ENCODE results near the gene HACL1.
"Not testable (repeated sequence)": the region's sequence is repeated elsewhere in the genome, so short reads cannot be mapped to it uniquely, and the experiment has no call there.

Gene HACL1

DNA sequence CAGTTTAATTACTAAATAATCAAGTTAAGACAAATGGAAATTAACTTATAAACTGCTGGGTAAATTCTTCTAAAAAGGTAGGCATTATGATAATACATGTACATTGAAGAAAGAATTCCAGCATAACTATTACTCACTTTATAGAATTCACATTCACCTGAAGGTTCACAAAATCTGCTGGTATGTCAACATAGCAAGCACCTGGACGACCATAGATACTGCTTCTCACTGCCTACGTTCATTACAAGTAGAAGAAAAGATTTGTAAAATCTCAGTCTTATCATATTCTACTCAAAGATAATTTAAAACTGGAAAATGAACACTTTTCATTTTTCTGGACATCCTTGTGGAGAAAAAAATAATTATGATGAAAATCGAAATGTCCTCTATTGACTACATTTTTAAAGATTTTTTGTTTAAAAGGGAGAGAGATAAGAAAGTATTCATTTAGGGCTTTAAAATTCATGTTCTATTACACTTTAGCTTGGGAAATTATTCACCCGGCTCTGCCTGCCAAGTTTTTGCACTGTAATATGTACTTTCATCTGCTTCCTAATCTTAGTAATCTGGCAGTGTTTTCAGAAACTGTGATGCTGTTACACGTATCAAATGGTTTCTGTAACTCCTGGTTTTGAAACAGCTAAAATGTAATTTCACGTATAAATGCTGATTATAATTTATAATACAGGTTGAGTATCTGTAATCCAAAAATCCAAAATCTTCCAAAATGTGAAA lies 16.1 kb downstream of the HACL1 start:
- in situ Hi-C loops (cut with HindIII; ENCODE audit: low sequenced_read_pairs) = no loop called here

DNA sequence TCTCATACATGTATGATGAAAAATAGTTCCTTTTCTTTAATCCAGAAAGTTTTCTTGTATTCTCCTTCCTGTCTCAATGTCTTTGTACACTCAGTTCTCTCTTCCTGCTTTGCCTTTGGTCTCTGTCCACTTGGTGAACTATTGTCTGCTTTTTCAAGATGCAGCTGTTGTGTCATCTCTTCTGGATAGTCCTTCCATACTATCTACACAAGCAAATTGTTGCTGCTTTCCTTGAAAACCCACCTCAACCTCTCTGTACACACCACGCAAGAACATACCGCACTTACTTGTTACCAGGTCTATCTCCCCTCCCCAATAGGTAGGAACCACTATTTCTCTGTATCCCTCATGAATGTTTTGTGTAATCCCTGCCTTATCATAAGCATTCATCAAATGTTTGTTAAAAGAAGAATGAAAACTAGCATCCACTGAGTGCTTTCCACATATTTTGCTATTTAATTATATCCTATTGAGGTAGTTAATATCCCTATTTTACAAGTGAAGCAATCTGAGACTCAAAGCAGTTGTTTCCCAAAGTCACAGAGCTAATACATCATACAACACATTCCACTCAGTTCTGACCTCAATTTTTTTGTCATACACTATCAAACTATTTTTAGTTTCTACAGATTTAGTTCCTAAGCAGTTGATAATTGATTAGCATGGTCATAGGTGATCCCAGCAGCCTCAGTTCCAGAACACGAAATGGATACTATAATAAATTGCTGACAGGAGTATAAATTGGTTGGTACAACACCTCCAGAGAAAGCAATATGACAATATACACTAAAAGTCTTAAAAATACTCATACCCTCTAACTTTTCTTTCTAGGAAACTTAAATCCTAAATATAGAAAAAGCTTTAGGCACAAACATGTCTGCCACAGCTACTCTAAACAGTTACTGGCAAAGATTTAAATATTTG lies 19.6 kb downstream of the HACL1 start:
- in situ Hi-C loops (cut with HindIII; ENCODE audit: low sequenced_read_pairs) = no loop called here

DNA sequence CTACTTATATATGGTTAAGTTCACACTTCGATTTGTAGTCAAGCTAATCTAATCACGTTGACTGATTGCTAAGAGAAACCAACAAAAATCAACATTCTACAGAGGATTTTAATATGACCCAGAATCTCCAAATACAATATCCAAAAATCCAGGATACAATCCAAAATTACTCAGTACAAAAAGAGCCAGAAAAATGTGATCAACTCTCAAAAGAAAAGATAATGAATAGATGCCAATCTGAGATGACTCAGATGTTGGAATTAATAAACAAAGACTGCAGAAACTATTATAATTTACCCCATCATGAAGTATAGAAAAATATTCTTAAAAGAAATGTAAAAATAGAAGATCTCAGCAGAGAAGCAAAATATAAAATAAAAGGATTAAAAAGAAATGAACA lies 22.3 kb downstream of the HACL1 start:
- in situ Hi-C loops (cut with HindIII; ENCODE audit: low sequenced_read_pairs) = no loop called here

DNA sequence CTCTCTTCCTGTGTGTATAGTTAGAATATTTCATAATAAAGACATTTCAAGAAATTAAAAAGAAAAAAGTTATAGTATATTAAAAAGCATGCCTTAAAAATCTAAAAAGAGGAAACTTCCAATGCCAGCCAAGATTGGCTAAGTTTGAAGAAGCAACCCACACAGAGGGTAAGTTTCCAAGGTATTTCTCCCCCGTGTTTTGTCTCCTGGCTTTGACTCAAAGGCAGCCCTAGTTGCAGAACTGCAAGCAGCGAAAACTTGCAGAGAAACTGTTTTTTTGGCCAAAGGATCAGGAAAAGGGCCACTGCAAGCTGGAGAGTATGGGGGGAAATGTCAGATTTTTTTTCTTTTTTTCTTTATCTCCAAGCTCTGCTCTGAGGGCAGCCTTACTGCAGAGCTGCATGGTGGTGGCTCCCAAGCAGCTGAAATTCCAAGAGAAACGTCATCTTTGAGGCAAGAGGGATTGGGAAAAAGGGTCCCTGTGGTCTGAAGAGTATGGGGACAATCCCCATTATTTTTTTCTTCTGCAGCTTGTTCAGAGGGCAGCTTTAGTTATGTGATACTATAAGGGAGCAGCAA lies 23.0 kb downstream of the HACL1 start:
- in situ Hi-C loops (cut with HindIII; ENCODE audit: low sequenced_read_pairs) = no loop called here

DNA sequence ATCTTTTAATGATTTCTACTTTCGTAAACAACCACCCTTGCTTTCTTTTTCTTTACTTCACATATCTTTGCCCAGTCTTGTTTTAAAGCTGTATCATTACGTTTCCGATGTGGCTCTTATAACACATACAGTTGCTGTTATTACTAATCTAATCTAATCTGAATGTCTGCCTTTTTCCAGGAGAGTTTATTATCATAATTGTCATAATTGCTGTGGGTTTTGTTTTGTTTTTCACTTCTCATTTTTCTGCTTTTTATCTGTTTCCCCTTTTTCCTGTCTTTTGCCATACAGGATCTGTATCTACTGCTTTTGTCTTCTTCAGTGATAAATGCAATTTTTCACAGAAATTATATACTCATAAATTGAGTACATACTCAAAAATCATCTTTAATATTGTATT lies 24.9 kb downstream of the HACL1 start:
- in situ Hi-C loops (cut with HindIII; ENCODE audit: low sequenced_read_pairs) = no loop called here

DNA sequence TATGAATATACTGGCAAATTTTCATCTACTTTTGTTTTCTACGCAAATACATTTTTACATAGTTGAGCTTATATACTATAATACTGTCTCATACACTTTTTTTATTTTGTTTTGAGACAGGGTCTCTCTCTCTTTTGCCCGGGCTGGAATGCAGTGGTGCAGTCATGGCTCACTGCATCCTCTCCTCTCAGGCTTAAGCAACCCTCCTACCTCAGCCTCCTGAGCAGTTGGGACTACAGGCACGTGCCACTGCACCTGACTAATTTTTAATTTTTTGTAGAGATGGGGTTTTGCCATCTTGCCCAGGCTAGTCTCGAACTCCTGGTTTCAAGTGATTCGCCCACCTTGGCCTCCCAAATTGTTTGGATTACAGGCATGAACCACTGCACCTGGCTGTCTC lies 25.9 kb downstream of the HACL1 start:
- in situ Hi-C loops (cut with HindIII; ENCODE audit: low sequenced_read_pairs) = no loop called here

DNA sequence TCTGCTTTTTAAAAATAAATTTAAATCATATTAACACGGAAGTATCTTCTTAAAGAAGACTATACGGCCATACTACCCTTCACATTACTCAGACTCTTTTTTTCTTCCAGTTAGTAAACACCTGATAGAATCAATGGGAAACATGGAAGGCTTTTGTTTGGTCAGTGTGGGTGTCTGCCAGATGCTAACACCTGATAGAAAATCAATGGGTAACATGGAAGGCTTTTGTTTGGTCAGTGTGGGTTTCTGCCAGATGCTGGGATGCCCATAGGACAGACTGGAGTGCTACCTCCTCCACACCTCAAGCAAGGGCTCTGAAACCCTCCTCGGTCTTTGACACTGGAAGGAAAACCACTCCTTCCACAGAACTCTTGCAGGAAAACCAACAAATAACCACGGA lies 29.2 kb downstream of the HACL1 start:
- in situ Hi-C loops (cut with HindIII; ENCODE audit: low sequenced_read_pairs) = no loop called here

DNA sequence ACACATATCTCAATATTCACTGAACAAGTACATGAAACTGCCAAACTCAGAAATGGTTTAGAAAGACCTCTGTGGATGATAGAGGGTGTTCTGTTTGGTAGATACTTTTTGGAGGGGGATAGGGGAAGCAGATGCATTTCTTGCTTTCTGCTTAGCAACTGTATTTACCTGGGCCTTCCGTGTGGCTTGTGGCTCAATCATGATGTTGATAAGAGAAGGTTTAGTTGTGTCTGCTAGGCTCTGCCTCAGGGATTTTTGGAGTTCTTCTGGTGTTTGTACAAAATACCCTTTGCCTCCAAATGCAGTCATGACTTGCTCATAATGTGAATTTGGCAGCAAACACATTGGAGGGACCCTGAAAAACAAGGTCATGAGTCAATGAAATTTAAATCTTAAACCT lies 38.2 kb downstream of the HACL1 start:
- in situ Hi-C loops (cut with HindIII; ENCODE audit: low sequenced_read_pairs) = no loop called here

DNA sequence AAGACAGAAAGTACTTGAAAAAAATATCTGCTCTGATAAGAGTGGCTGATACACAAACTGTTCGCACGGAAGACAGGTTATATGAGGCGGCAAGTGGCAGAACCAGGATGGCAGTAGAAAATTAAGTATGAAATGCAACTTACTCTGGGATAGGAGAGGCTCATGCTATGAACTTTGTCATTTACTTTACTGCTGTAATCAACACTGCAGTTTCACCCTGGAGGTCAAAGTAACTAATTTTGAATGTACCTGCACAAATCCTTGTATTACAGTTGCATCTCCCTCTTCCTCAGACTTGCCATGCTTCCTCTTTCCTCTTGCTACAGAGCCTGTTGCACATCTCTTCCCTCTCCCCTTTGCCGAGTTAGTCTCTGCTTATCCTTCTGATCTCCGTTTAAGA lies 38.8 kb downstream of the HACL1 start:
- in situ Hi-C loops (cut with HindIII; ENCODE audit: low sequenced_read_pairs) = no loop called here

DNA sequence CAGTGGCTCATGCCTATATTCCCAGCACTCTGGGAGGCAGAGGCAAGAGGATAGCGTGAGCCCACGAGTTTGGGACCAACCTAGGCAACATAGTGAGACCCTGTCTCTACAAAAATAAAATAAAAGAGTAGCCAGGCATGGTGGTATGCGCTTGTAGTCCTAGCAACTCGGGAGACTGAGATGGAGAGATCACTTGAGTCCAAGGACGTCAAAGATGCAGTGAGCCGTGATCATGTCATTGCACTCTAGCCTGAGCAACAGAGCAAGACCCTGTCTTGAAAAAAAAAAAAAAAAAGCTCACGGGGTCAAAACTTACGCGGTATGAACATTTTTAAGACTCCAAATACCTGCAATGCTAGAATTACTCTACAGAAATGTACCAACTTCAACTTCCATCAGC lies 42.8 kb downstream of the HACL1 start:
- in situ Hi-C loops (cut with HindIII; ENCODE audit: low sequenced_read_pairs) = no loop called here

DNA sequence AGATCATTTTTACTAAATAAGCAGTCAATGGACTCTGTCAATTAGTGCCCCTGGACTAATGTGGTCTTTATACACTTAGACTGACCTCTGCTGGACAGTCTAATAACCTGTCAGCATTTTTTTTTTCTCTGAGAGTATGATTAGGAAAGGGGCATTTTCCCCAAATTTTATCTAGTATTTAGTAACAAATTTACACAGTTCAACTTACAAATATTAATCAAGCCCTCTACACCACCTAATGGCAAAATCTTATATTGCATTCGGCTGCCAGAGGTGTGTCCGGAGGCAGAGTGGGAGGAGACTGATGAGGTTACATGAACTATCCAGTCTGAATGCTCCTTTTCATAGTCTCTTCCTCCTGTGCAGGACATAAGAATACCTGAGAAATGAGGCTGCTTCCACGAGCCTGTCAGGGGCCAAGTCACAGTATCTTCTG lies 43.8 kb downstream of the HACL1 start:
- in situ Hi-C loops (cut with HindIII; ENCODE audit: low sequenced_read_pairs) = no loop called here

DNA sequence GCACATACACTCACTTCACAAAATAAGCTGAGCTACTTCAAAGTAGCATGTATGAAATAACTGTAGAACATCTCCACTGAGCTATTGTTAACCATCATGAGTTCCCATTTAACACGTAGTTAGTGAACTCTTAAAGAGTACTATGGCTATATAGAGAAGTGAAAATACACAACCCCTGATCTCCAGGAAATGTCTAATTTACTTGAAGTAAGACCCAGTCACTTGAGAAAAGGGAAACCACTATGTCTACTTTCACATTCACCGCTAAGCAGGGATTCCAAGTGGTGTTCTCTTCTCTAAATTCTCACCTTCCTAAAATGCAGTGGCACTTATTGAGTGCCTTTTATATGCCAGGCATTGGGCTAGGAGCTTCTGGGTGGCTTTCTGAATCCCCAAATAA lies 44.9 kb downstream of the HACL1 start:
- in situ Hi-C loops (cut with HindIII; ENCODE audit: low sequenced_read_pairs) = no loop called here

DNA sequence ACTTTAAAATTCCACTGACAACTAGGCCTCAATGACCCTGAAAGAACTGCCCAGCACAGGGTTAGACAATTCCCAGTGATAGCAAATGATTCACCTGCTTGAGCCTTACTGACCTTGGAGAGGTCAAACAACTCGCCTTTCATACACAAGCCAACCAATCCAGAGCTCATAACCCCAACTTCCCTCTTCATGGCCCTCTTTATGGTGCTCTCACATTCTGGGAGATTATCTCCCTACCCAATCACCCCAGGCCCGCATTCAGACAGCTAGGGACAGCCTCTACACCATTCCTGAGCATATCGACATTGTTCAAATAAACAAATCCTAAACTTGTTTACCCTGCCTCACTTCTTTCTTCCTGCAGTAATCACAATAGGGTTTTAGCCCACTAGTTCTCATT lies 47.6 kb downstream of the HACL1 start:
- in situ Hi-C loops (cut with HindIII; ENCODE audit: low sequenced_read_pairs) = no loop called here

DNA sequence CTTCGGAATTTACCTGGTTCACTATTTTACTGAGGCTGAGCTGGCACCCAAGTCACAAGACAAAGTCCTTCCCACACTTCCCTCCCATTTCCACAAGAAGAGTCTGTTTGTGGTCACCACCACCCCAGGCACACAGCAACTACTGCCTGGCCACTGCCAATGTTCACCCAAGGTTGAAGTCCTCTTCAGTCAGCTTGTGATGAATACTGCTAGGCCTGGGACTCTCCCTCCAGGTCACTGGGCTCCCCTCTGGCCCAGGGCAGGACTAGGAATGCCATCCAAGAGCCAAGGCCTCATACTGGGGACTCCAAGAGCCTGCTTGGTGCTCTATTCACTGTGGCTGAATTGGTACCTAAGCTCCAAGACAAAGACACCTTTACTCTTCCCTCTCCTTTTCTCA lies 49.5 kb downstream of the HACL1 start:
- in situ Hi-C loops (cut with HindIII; ENCODE audit: low sequenced_read_pairs) = no loop called here

DNA sequence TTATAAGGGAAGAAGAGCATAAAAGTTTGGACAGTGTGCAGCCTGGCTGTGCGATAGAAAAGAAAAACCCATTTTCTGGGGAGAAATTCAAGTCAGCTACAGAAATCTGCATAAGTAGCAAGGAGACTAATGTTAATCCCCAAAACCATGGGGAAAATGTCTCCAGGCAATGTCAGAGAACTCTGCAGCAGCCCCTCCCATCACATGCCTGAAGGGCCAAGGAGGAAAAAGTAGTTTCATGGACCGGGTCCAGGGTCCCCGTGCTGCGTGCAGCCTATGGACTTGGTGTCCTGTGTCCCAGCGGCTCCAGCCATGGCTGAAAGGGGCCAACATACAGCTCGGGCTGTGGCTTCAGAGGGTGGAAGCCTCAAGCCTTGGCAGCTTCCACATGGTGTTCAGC lies 51.5 kb downstream of the HACL1 start:
- in situ Hi-C loops (cut with HindIII; ENCODE audit: low sequenced_read_pairs) = no loop called here

DNA sequence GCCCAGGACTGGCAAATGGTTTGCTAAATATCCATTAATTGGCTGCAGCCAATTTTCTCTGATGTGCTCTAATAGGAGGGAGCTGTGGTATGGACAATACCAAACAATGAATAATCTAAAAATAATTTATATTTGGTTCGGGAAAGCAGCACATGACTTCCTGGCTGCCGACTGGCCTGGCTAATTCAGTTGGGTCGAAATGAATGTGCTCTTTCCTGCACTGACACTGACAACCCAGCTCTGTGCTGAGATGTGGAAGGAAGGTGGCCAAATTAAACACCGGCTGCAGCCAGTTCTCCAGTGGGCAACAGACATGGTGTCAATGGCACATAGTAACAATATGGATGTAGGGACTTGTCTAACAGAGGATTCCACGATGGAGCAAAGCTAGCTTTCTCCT lies 58.8 kb downstream of the HACL1 start:
- in situ Hi-C loops (cut with HindIII; ENCODE audit: low sequenced_read_pairs) = no loop called here

DNA sequence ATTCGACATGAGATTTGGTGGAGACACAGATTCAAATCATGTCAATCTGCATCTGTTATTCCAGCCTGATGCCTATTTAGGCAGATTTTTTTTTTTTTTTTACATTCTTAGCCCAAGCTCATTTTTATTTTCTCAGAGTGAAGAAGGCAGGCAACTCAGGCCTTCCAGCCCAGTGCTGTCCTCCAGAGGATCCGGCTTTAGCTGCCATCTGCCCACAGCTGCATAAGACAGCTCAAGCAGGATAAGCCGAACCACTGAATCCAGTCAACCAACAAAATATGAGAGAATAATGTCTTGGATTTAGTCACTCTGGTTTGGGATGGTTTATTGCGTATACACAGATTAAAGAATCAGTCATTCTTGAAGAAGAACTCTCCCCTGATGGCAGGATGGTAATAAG lies 60.0 kb downstream of the HACL1 start:
- in situ Hi-C loops (cut with HindIII; ENCODE audit: low sequenced_read_pairs) = no loop called here

DNA sequence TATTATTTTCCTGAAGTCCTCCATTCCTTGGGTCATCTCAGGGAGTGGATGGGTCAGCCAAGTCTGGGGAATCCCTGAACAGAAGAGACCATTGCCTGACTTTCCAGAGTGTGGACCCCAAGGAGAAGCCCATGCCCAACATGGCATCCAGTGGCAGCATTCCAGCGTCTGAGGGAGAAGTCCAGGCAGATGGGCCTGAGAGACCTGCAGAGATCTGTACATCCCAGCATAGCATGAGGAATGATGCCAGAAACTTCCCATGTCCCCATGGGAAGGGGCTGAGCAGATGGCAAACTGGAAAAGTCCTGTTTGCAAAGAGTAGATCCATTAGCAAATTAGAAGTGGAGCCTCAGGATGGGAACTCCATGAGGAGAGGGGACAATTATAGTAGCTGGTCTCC lies 62.3 kb downstream of the HACL1 start:
- in situ Hi-C loops (cut with HindIII; ENCODE audit: low sequenced_read_pairs) = no loop called here

DNA sequence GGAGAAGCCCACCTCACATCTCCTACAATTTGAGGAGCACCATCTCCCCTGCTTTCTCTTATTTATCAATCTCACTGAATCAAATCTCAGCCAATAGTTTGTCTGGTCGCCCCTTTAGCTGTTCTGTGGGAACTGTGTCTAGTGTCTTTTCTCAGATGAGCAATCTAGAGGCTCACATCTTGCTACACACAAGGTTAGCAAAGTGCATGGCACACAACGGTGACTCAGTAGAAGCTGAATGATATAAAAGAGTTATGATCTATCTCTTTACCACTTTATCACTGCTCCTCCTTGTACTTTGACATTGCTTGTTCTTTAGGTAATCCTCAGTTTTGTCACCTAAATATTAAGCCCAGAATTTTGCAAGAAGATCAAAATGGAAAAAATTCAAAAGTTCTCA lies 63.0 kb downstream of the HACL1 start:
- in situ Hi-C loops (cut with HindIII; ENCODE audit: low sequenced_read_pairs) = no loop called here

DNA sequence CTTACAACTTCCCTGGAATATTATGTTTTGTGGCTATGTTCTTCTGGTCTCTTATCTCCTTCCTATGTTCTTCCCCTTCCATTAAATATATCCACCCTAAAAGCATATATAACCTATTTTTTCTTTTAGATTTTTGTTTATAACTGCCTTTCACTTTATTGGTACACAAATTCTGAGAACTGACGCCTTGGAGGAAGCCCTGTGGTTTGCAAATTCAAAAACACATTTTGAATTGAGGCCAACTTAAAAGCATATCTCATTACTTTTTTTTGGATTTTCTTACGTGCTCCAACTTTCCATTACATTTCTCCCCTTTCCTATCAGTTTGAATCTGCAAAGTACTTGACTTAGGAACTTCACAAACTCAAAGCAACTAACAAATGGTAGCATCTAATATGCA lies 64.5 kb downstream of the HACL1 start:
- in situ Hi-C loops (cut with HindIII; ENCODE audit: low sequenced_read_pairs) = no loop called here

DNA sequence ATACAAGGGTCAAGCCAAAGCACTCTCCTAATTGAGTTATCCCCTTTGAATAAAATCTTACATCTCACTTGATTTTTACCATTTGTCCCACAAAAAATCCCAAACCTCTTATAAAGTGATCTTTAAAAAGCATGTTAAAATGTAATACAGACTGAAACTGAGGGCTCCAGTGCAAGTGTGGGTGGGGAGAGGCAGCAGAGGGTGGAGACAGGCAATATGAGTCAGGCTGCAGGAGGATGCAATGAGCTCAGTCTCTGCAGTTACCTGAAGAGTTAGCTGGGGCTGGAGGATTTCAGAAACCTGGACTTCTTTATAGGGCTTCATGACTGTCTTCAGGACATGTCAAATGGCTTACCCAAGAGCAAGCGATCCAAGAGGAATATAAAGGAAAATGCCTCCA lies 65.6 kb downstream of the HACL1 start:
- in situ Hi-C loops (cut with HindIII; ENCODE audit: low sequenced_read_pairs) = no loop called here

DNA sequence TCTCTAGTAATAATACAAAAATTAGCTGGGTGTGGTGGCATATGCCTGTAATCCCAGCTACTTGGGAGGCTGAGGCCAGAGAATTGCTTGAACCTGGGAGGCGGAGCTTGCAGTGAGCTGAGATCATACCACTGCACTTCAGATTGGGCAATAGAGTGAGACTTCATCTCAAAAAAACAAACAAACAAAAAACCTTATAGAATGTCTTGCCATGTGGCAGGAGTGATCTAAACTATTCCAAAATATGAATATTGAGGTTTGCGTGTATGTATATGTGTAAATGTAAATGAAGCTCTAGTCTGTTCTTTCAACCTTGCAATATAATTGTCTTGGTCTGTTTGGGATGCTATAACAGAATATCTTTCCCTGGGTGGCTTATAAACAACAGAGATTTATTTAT lies 68.8 kb downstream of the HACL1 start:
- in situ Hi-C loops (cut with HindIII; ENCODE audit: low sequenced_read_pairs) = not testable (repeated sequence)
